Testis (tissue), 2 donors: Measurements from ENCODE around the gene ITGA11.

ENCODE experiments used
- CTCF ChIP-seq, 3 experiments: fragments of 450-650 bp in 2 of 3; fragments of 200-600 bp in 1 of 3; sonication (generic) in 1 of 3; IDR thresholded peaks; one replicate each; pipeline ENCODE4 v1.5.1; 2016 to 2019; ENCODE audit warnings: antibody characterized with exemption in 3 of 3, mild to moderate bottlenecking in 2 of 3, moderate library complexity in 1 of 3
- POLR2A ChIP-seq: fragments of 450-650 bp; IDR thresholded peaks from one replicate; pipeline ENCODE4 v1.6.1; 2017; ENCODE audit warnings: antibody characterized with exemption, mild to moderate bottlenecking, moderate library complexity

- TF ChIP-seq CTCF (IDR thresholded peaks at IDR 0.05), result no peak
- no peak for TF ChIP-seq POLR2A
Measured at GRCh38 chr15:68377766-68378165, 54.2 kb downstream of the ITGA11 start.
